Measurements from ENCODE around the gene SEC14L1.

SEC14L1 gene

GRCh38 chr17:77200711-77201110 lies 59.9 kb downstream of the SEC14L1 start:
- no peak for DNase-seq

GRCh38 chr17:77203436-77203835 lies 62.7 kb downstream of the SEC14L1 start:
- DNase-seq: no peak

- DNase-seq: no peak
These were observed 63.1 kb downstream of the SEC14L1 start for GRCh38 chr17:77203846-77204245.

GRCh38 chr17:77204536-77204935 lies 63.8 kb downstream of the SEC14L1 start:
- DNase-seq: no peak

GRCh38 chr17:77205396-77206125 lies 64.8 kb downstream of the SEC14L1 start:
- no peak for DNase-seq

- no peak for DNase-seq
These were observed 65.6 kb downstream of the SEC14L1 start for GRCh38 chr17:77206158-77206956.

- no peak for DNase-seq
These were observed 67.0 kb downstream of the SEC14L1 start for GRCh38 chr17:77207689-77208216.

GRCh38 chr17:77208217-77208808 lies 67.5 kb downstream of the SEC14L1 start:
- no peak for DNase-seq

- DNase-seq: no peak
These were observed 68.1 kb downstream of the SEC14L1 start for GRCh38 chr17:77208856-77209255.

GRCh38 chr17:77209330-77209748 lies 68.6 kb downstream of the SEC14L1 start:
- DNase-seq: no peak

GRCh38 chr17:77210331-77210730 lies 69.6 kb downstream of the SEC14L1 start:
- no peak for DNase-seq

- DNase-seq: no peak
These were observed 70.3 kb downstream of the SEC14L1 start for GRCh38 chr17:77210946-77211541.

- no peak for DNase-seq
These were observed 70.9 kb downstream of the SEC14L1 start for GRCh38 chr17:77211681-77212080.

GRCh38 chr17:77212081-77212832 lies 71.5 kb downstream of the SEC14L1 start:
- no peak for DNase-seq

- DNase-seq: no peak
These were observed 72.3 kb downstream of the SEC14L1 start for GRCh38 chr17:77212833-77213777.

- DNase-seq: no peak
These were observed 73.0 kb downstream of the SEC14L1 start for GRCh38 chr17:77213778-77214132.

- DNase-seq: no peak
These were observed 73.6 kb downstream of the SEC14L1 start for GRCh38 chr17:77214328-77214727.

- no peak for DNase-seq
These were observed 74.0 kb downstream of the SEC14L1 start for GRCh38 chr17:77214743-77215142.

GRCh38 chr17:77215281-77215680 lies 74.5 kb downstream of the SEC14L1 start:
- no peak for DNase-seq

- DNase-seq: no peak
These were observed 75.7 kb downstream of the SEC14L1 start for GRCh38 chr17:77216486-77216885.

- DNase-seq: no peak
These were observed 76.4 kb downstream of the SEC14L1 start for GRCh38 chr17:77217123-77217522.

Measured in stimulated activated CD4-positive, alpha-beta T cell treated with anti-CD3 and anti-CD28 coated beads, Interleukin-4, amount 100 ng/mL, for 1 hour (primary cell).